T-helper 1 cell (primary cell): Measurements from ENCODE around the gene UNC5B.
A peak's percentile ranks its signal among the peaks of the same experiment; 100 is the strongest.

Source experiments
- DNase-seq, 5 donors: peaks; one replicate each; pipeline ENCODE4 v3.0.0-alpha.2; 2012 to 2020
- total RNA-seq, 4 donors: gene quantifications; one replicate each; lab custom pipeline; 2026; lab: John Stamatoyannopoulos, UW

The UNC5B gene
- 0 to 0.15 (median 0) reads per million in 4 donors for total RNA-seq

GRCh38 chr10:71212318-71213126 lies at the start of gene UNC5B:
Gene UNC5B (plus strand): TSS chr10:71212570. CDS start chr10:71212986, 416 bp downstream.
- peak in 2 of 5 donors; percentile 11 to 13 for DNase-seq

GRCh38 chr10:71173466-71173865 lies 38.9 kb upstream of the UNC5B start:
- no peak for DNase-seq

- no peak for DNase-seq
Observed at GRCh38 chr10:71176661-71177060, 35.7 kb upstream of the UNC5B start.

GRCh38 chr10:71177651-71178199 lies 34.6 kb upstream of the UNC5B start:
- no peak for DNase-seq

- DNase-seq, result no peak
Observed at GRCh38 chr10:71178880-71179279, 33.5 kb upstream of the UNC5B start.

GRCh38 chr10:71179382-71179781 lies 33.0 kb upstream of the UNC5B start:
- no peak for DNase-seq

- no peak for DNase-seq
Observed at GRCh38 chr10:71184421-71184820, 27.9 kb upstream of the UNC5B start.

- no peak for DNase-seq
Observed at GRCh38 chr10:71185209-71185608, 27.2 kb upstream of the UNC5B start.

GRCh38 chr10:71187197-71187596 lies 25.2 kb upstream of the UNC5B start:
- DNase-seq, result no peak

GRCh38 chr10:71187600-71187999 lies 24.8 kb upstream of the UNC5B start:
- no peak for DNase-seq

- no peak for DNase-seq
Observed at GRCh38 chr10:71188201-71188600, 24.2 kb upstream of the UNC5B start.

GRCh38 chr10:71191019-71191418 lies 21.4 kb upstream of the UNC5B start:
- DNase-seq, result no peak

GRCh38 chr10:71191551-71192076 lies 20.8 kb upstream of the UNC5B start:
- no peak for DNase-seq

- DNase-seq, result no peak
Observed at GRCh38 chr10:71193516-71193915, 18.9 kb upstream of the UNC5B start.

- no peak for DNase-seq
Observed at GRCh38 chr10:71197955-71198354, 14.4 kb upstream of the UNC5B start.

GRCh38 chr10:71201849-71202248 lies 10.5 kb upstream of the UNC5B start:
- no peak for DNase-seq

- no peak for DNase-seq
Observed at GRCh38 chr10:71202314-71202713, 10.1 kb upstream of the UNC5B start.

GRCh38 chr10:71203124-71203523 lies 9.2 kb upstream of the UNC5B start:
- DNase-seq, result no peak

GRCh38 chr10:71203716-71204115 lies 8.7 kb upstream of the UNC5B start:
- DNase-seq, result no peak

GRCh38 chr10:71204746-71205145 lies 7.6 kb upstream of the UNC5B start:
- DNase-seq, result no peak

- no peak for DNase-seq
Observed at GRCh38 chr10:71205468-71205867, 6.9 kb upstream of the UNC5B start.

GRCh38 chr10:71206911-71207310 lies 5.5 kb upstream of the UNC5B start:
- no peak for DNase-seq

GRCh38 chr10:71207578-71207977 lies 4.8 kb upstream of the UNC5B start:
- DNase-seq, result no peak

GRCh38 chr10:71209352-71209715 lies 3.0 kb upstream of the UNC5B start:
- no peak for DNase-seq
